Measurements from ENCODE around the gene ACVR1B. TPM values are rescaled to one million over a fixed set of nuclear protein-coding genes. Genes with fewer than 3 reads are reported as not detected.

The ACVR1B gene
- total and polyA plus RNA-seq, 2 donors (not counting 3 experiments of a cell fraction or from before 2014, with no cell fraction given), result 29.0 to 33.7 TPM

GRCh38 chr12:51997136-51997535 lies 45.6 kb downstream of the ACVR1B start:
- TF ChIP-seq EZH2 (IDR thresholded peaks at IDR 0.05; ENCODE audit: borderline replicate concordance, low read depth, low read length, severe bottlenecking), result no peak
- TF ChIP-seq, protein P1, sequence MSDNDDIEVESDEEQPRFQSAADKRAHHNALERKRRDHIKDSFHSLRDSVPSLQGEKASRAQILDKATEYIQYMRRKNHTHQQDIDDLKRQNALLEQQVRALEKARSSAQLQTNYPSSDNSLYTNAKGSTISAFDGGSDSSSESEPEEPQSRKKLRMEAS (IDR thresholded peaks at IDR 0.05; ENCODE audit: insufficient read depth, insufficient read length), result no peak
- TF ChIP-seq POLR2A (IDR thresholded peaks at IDR 0.05; ENCODE audit: low read depth, low read length), result no peak
- no peak for TF ChIP-seq GATA2 (IDR thresholded peaks at IDR 0.05; ENCODE audit: insufficient read depth, insufficient read length, low read depth, low read length)
- TF ChIP-seq JUN (IDR thresholded peaks at IDR 0.05; ENCODE audit: borderline replicate concordance, insufficient read depth, insufficient read length, low read depth), result no peak
- TF ChIP-seq CTCF (IDR thresholded peaks at IDR 0.05; ENCODE audit: extremely low read depth in 1 of 2, insufficient read depth in 1 of 2, low read depth in 1 of 2, low read length in 2 of 2), result no peak
- TF ChIP-seq FOS (IDR thresholded peaks at IDR 0.05; ENCODE audit: borderline replicate concordance, insufficient read depth, low read length), result no peak
- TF ChIP-seq POLR2AphosphoS5 (IDR thresholded peaks at IDR 0.05; ENCODE audit: insufficient read depth, low read depth, low read length), result no peak
- no peak for TF ChIP-seq MYC (IDR thresholded peaks at IDR 0.05; ENCODE audit: low read depth, low read length)
- intact Hi-C loops (cut with micrococcal nuclease) (no loop called here), dilution Hi-C loops (cut with MboI; ENCODE audit: extremely low pct_ligation_motif_present, low sequenced_read_pairs) (no loop called here)
- FAIRE-seq (no peak), DNase-seq (ENCODE audit: low read depth, low spot score) (no peak)
- H3K4me3 ChIP-seq (replicated peaks in 1 of 3; ENCODE audit: insufficient read depth in 1 of 3, low read depth in 1 of 3, low read length in 3 of 3), result no peak overlapping the region
- no peak overlapping the region for H3K4me2 ChIP-seq (ENCODE audit: insufficient read depth, low read length)
- no peaks in the 10 kb centered on the region for H4K20me1 ChIP-seq (replicated peaks; ENCODE audit: control insufficient read depth, extremely low read depth, insufficient read depth, low read length)
- H3K79me2 ChIP-seq (ENCODE audit: control insufficient read depth, insufficient read depth, low read length), result peaks cover 4% of the 10 kb centered on the region
- no peaks in the 10 kb centered on the region for H3K4me1 ChIP-seq (ENCODE audit: control insufficient read depth, extremely low read depth, insufficient read depth, low read length)
- no peak overlapping the region for H2AFZ ChIP-seq (ENCODE audit: low read depth, low read length)
- no peaks in the 10 kb centered on the region for H3K27me3 ChIP-seq (ENCODE audit: control insufficient read depth in 2 of 2, insufficient read depth in 2 of 2, low read length in 2 of 2)
- H3K27ac ChIP-seq (ENCODE audit: insufficient read depth, low read depth, low read length), result no peak overlapping the region
- no TSS peak for BruUV-seq (replicated peaks)
- no peak overlapping the region for H3K9ac ChIP-seq (replicated peaks; ENCODE audit: extremely low read depth, insufficient read depth, low read length)
- ChIA-PET CTCF (interaction anchor here (1.5 to 3.0 kb wide), 3 partner anchors 24 to 86 kb away, joined by 3 to 14 read pairs (median 13); no protein-coding TSS in a partner anchor), POLR2A (interaction anchor here (1.9 kb wide), 1 partner anchor 10 kb away, joined by 12 read pairs; the partner anchor contains the start of gene TAMALIN)
- no peaks in the 10 kb centered on the region for H3K9me3 ChIP-seq (replicated peaks; ENCODE audit: control insufficient read depth, insufficient read depth, low read length)
- H3K9me1 ChIP-seq (replicated peaks; ENCODE audit: control insufficient read depth, extremely low read depth, insufficient read depth, low read length), result no peaks in the 10 kb centered on the region
- H3K36me3 ChIP-seq (ENCODE audit: control insufficient read depth in 2 of 2, extremely low read depth in 1 of 2, insufficient read depth in 2 of 2, low read length in 2 of 2), result peaks cover 21 to 35% of the 10 kb centered on the region in 2 experiments
